H1 (cell line): ENCODE measurements around the gene AP1G2. TPM values are rescaled to one million over a fixed set of nuclear protein-coding genes. Genes with fewer than 3 reads are reported as not detected.

Experiments
- EGR1 ChIP-seq: IDR thresholded peaks from 2 replicates; pipeline ENCODE4 v1.6.1; 2011; ENCODE audit warnings: low read depth, low read length, borderline replicate concordance
- GABPA ChIP-seq: IDR thresholded peaks from 2 replicates; pipeline ENCODE4 v1.6.1; 2011; ENCODE audit warnings: mild to moderate bottlenecking, low read length, moderate library complexity, borderline replicate concordance; ENCODE audit not compliant: insufficient read depth
- HDAC6 ChIP-seq: IDR thresholded peaks from one replicate; pipeline ENCODE4 v1.7.1; 2012; ENCODE audit warnings: low read depth, mild to moderate bottlenecking, inconsistent platforms, low read length, moderate library complexity
- JUND ChIP-seq: IDR thresholded peaks from 2 replicates; pipeline ENCODE4 v1.6.1; 2011; ENCODE audit warnings: mild to moderate bottlenecking, improper control_type of control experiment, low read length
- MAFK ChIP-seq: IDR thresholded peaks from 2 replicates; pipeline ENCODE4 v1.6.1; 2012; ENCODE audit warnings: low read depth, mild to moderate bottlenecking, improper control_type of control experiment, low read length
- SRF ChIP-seq: IDR thresholded peaks from 2 replicates; pipeline ENCODE4 v1.6.1; 2011; ENCODE audit warnings: mild to moderate bottlenecking, low read depth, low read length, moderate library complexity
- polyA plus RNA-seq, 7 experiments: library from polyadenylated mRNA; depleted of rRNA in 3 of 7; stranded (reverse) in 5 of 7; unstranded in 2 of 7; fragments of >200 nt in 5 of 7; fragments of 200-250 nt in 2 of 7; gene quantifications; 1 replicate in 5 of 7; 2 replicates in 1 of 7; 4 replicates in 1 of 7; pipeline versions ENCODE4 v1.2.1 to v1.2.3, GENCODE V29; 2011 to 2013; ENCODE audit warnings: missing spikeins in 2 of 7, mixed read lengths in 2 of 7
- total RNA-seq: library from RNA; stranded (reverse); fragmentation: NEBNext Ultra II Directional; extraction: Animal tissue kit (Norgen Biotek cat#: 25700); gene quantifications from 2 replicates; pipeline ENCODE4 v1.2.1, GENCODE V29; 2021
- TF ChIP-seq, protein P1 (sequence below): IDR thresholded peaks from 2 replicates; pipeline ENCODE4 v1.6.1; 2012; ENCODE audit warnings: low read length, inconsistent platforms

Gene AP1G2
- total and polyA plus RNA-seq, 2 of the 8 experiments (the other 6 are each of a cell fraction or from before 2014, with no cell fraction given): 70.9 to 134 TPM

DNA sequence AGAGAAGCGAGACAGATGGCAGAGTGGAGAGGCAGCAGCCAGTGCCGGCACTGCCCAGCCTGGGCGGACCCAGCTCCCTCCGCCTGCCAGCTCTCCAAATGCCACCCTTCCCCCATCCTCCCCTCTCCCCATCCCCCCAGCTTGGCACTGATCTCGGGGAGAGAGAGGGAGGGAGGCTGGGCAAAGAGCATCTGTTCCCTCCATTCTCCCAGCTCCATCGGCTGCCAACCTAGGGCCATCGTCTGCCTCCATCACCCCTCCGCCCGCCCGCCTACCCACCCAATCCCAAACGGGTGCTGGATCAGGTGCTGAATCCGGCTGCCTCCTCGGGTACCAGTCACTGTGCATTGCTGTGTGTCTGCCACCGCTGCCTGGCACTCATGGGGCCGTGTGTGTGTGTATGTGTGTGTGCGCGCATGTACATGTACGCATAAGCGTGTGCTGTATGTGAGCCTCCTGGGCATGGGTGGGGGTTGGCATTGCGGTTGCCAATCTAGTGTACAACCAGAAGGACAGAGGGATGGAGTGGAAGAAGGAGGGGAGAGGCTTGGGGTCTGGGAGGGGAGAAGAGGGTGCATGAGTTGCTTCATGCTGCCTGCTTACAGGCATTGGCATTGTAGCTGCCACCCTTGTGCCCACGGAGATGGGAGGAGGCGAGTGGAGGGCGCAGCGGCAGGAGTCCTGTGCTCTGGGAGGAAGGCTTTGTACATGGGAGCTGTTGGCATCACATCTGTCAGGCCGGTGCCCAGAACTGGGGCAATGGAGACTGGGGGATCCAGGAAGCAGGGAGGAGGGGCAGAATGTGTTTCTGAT is 54.4 kb downstream of the AP1G2 start (continued):
- TF ChIP-seq, protein P1, sequence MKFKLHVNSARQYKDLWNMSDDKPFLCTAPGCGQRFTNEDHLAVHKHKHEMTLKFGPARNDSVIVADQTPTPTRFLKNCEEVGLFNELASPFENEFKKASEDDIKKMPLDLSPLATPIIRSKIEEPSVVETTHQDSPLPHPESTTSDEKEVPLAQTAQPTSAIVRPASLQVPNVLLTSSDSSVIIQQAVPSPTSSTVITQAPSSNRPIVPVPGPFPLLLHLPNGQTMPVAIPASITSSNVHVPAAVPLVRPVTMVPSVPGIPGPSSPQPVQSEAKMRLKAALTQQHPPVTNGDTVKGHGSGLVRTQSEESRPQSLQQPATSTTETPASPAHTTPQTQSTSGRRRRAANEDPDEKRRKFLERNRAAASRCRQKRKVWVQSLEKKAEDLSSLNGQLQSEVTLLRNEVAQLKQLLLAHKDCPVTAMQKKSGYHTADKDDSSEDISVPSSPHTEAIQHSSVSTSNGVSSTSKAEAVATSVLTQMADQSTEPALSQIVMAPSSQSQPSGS: no peak
- TF ChIP-seq HDAC6 (no peak), GABPA (no peak), EGR1 (no peak), MAFK (no peak), SRF (no peak), JUND (no peak)
